K562 (cell line): ENCODE data around the gene STING1. TPM values are rescaled to one million over a fixed set of nuclear protein-coding genes. Genes with fewer than 3 reads are reported as not detected.

Experiments used
- ATAC-seq: fragments of 200-7000 bp; cut with Tn5 transposase; 3 replicates; pipeline ENCODE4 v1.9.1; 2020; ENCODE audit warnings: moderate library complexity
- BruUV-seq: library from RNA; stranded (reverse); fragments of 400-500 nt; replicated peaks from 2 replicates; lab custom pipeline; 2021; lab: Mats Ljungman, UMichigan
- CTCF ChIA-PET: fragments of 300-600 bp; formaldehyde crosslinking; extraction: SDS; loops from one replicate; lab custom pipeline; 2021; ENCODE audit warnings: low intra/inter-chr PET ratio; lab: Yijun Ruan, JAX
- POLR2A ChIA-PET: fragments of 300-600, 350-650 bp; sonication (Branson Sonifier 250); formaldehyde crosslinking; extraction: SDS; loops from one replicate; lab custom pipeline; 2021; ENCODE audit warnings: antibody characterized with exemption, inconsistent platforms; lab: Yijun Ruan, JAX
- DNase-seq, 4 experiments: peaks; one replicate each; pipeline versions ENCODE4 v3.0.0 to v3.0.0-alpha.2; 2011 to 2018; ENCODE audit warnings: low spot score in 3 of 4, mixed read lengths in 3 of 4; ENCODE audit errors: extremely low read depth in 1 of 4
- FAIRE-seq: peaks from 2 replicates; lab custom pipeline; 2011; peaks lifted over from hg19 to GRCh38; lab: Jason Lieb, UNC
- H2AFZ ChIP-seq: 2 replicates; pipeline ENCODE4 v1.6.0; 2011; ENCODE audit warnings: low read depth, low read length, control low read depth, inconsistent platforms
- H3K27ac ChIP-seq: fragments of 200-600 bp; 3 replicates; pipeline ENCODE4 v1.8.0; 2011; ENCODE audit warnings: low read depth, mild to moderate bottlenecking, control low read depth, inconsistent platforms, low read length, moderate library complexity, mixed read lengths; ENCODE audit errors: extremely low read depth
- H3K27me3 ChIP-seq, 2 experiments: fragments of 300-600 bp in 1 of 2; 2 replicates in 1 of 2; 3 replicates in 1 of 2; pipeline versions ENCODE4 v1.6.0 to v1.8.0; 2011; ENCODE audit warnings: inconsistent platforms in 2 of 2, low read length in 2 of 2, mild to moderate bottlenecking in 1 of 2, mixed read lengths in 1 of 2, moderate library complexity in 1 of 2; ENCODE audit not compliant: control insufficient read depth in 2 of 2, insufficient read depth in 2 of 2
- H3K36me3 ChIP-seq: fragments of 300-600 bp; 3 replicates; pipeline ENCODE4 v1.8.0; 2011; ENCODE audit warnings: mild to moderate bottlenecking, low read length, inconsistent platforms; ENCODE audit not compliant: control insufficient read depth, insufficient read depth
- H3K4me1 ChIP-seq, 2 experiments: fragments of 200-600 bp in 1 of 2; replicated peaks in 1 of 2; 2 replicates in 1 of 2; 3 replicates in 1 of 2; pipeline versions ENCODE4 v1.5.1 to v1.8.0; 2011; ENCODE audit warnings: inconsistent platforms in 2 of 2, low read length in 2 of 2, mild to moderate bottlenecking in 1 of 2, mixed read lengths in 1 of 2, moderate library complexity in 1 of 2; ENCODE audit not compliant: control insufficient read depth in 2 of 2, insufficient read depth in 2 of 2
- H3K4me2 ChIP-seq: 2 replicates; pipeline ENCODE4 v1.6.1; 2011; ENCODE audit warnings: low read length, control low read depth, inconsistent platforms, mixed read lengths; ENCODE audit not compliant: insufficient read depth
- H3K4me3 ChIP-seq: fragments of 200-600 bp; sonication (generic), shearing (Covaris generic); 2 replicates; pipeline ENCODE4 v1.5.1; 2016; ENCODE audit warnings: control low read depth, inconsistent platforms
- H3K79me2 ChIP-seq: fragments of 200-600 bp; 3 replicates; pipeline ENCODE4 v1.8.0; 2011; ENCODE audit warnings: low read length, inconsistent platforms; ENCODE audit not compliant: control insufficient read depth, insufficient read depth
- H3K9ac ChIP-seq, 2 experiments: 2 replicates each; pipeline versions ENCODE4 v1.6.0 to v1.6.1; 2011; ENCODE audit warnings: low read depth in 2 of 2, low read length in 2 of 2, control low read depth in 1 of 2, inconsistent platforms in 1 of 2, mild to moderate bottlenecking in 1 of 2, mixed read lengths in 1 of 2; ENCODE audit not compliant: insufficient read depth in 1 of 2
- H3K9me1 ChIP-seq: one replicate; pipeline ENCODE4 v1.6.0; 2011; ENCODE audit warnings: inconsistent platforms, mild to moderate bottlenecking, low read length, moderate library complexity; ENCODE audit not compliant: control insufficient read depth, insufficient read depth
- H3K9me3 ChIP-seq: replicated peaks from 2 replicates; pipeline ENCODE4 v1.5.1; 2011; ENCODE audit warnings: low read depth, low read length, inconsistent platforms; ENCODE audit not compliant: control insufficient read depth, insufficient read depth
- H4K20me1 ChIP-seq: replicated peaks from 2 replicates; pipeline ENCODE4 v1.6.1; 2011; ENCODE audit warnings: low read length, inconsistent platforms, mixed read lengths; ENCODE audit not compliant: control insufficient read depth, insufficient read depth
- CXXC5 ChIP-seq: fragments of 250-450 bp; sonication (Bioruptor Pico); IDR thresholded peaks from 2 replicates; pipeline ENCODE4 v1.8.0; 2022; ENCODE audit warnings: inconsistent platforms, mild to moderate bottlenecking, moderate library complexity
- FIP1L1 ChIP-seq: fragments of 200-400 bp; formaldehyde crosslinking; IDR thresholded peaks from 2 replicates; pipeline ENCODE4 v1.6.1; 2018; ENCODE audit warnings: mild to moderate bottlenecking, low read depth, low read length; ENCODE audit not compliant: poor library complexity, severe bottlenecking
- HDAC1 ChIP-seq, 2 experiments: fragments of 450-650 bp; IDR thresholded peaks; 2 replicates each; pipeline ENCODE4 v1.6.1; 2016 to 2017; ENCODE audit warnings: inconsistent platforms in 1 of 2, mild to moderate bottlenecking in 1 of 2, moderate library complexity in 1 of 2
- HNRNPLL ChIP-seq: fragments of 200-400 bp; formaldehyde crosslinking; IDR thresholded peaks from 2 replicates; pipeline ENCODE4 v1.6.1; 2017; ENCODE audit warnings: low read length, low read depth, mild to moderate bottlenecking; ENCODE audit not compliant: poor library complexity, severe bottlenecking
- MEF2D ChIP-seq: conservative IDR thresholded peaks from 2 replicates; pipeline ENCODE4 v1.6.1; 2016; ENCODE audit warnings: low read depth, missing genetic modification characterization, missing compliant biosample characterization
- MTF1 ChIP-seq: fragments of 250-450 bp; sonication (Bioruptor Pico); IDR thresholded peaks from 2 replicates; pipeline ENCODE4 v1.9.0; 2021; ENCODE audit warnings: moderate library complexity, mild to moderate bottlenecking, inconsistent platforms, borderline replicate concordance
- MYBL2 ChIP-seq, 2 experiments: fragments of 450-650 bp in 1 of 2; sonication (generic) in 1 of 2; formaldehyde crosslinking in 1 of 2; IDR thresholded peaks; 2 replicates each; pipeline versions ENCODE4 v1.6.1 to v1.8.1; 2017 to 2022; ENCODE audit warnings: borderline replicate concordance in 1 of 2, inconsistent platforms in 1 of 2, low read depth in 1 of 2, mild to moderate bottlenecking in 1 of 2, missing genetic modification reagents in 1 of 2, moderate library complexity in 1 of 2
- PHB ChIP-seq: fragments of 250-450 bp; sonication (Bioruptor Pico); IDR thresholded peaks from 2 replicates; pipeline ENCODE4 v1.5.0; 2021
- POLR2AphosphoS5 ChIP-seq: IDR thresholded peaks from 2 replicates; pipeline ENCODE4 v1.6.1; 2011; ENCODE audit warnings: mild to moderate bottlenecking, low read depth, low read length, moderate library complexity; ENCODE audit not compliant: control insufficient read depth, insufficient read depth
- RBM25 ChIP-seq: fragments of 200-400 bp; formaldehyde crosslinking; IDR thresholded peaks from 2 replicates; pipeline ENCODE4 v1.6.1; 2018; ENCODE audit warnings: low read length, low read depth, moderate library complexity; ENCODE audit not compliant: severe bottlenecking
- SMAD3 ChIP-seq: fragments of 450-650 bp; formaldehyde crosslinking; conservative IDR thresholded peaks from 2 replicates; pipeline ENCODE4 v1.4.0; 2020; ENCODE audit warnings: mild to moderate bottlenecking
- WGBS: fragments of 100-300 bp; shearing (Covaris generic); methylation state at CpG from one replicate; pipeline ENCODE4 v1.1.6; 2016; ENCODE audit warnings: low coverage, mixed read lengths; ENCODE audit not compliant: insufficient coverage; ENCODE audit errors: missing lambda C conversion rate; 5-methylcytosine and 5-hydroxymethylcytosine counted together
- in situ Hi-C: fragments of 300-500 bp; cut with MboI; formaldehyde crosslinking; loops from 4 replicates; pipeline ENCODE4 v1.15.0; 2018; ENCODE audit warnings: inconsistent platforms, mixed read lengths
- intact Hi-C: fragments of 100-400 bp; cut with micrococcal nuclease; formaldehyde crosslinking; loops from 2 replicates; pipeline ENCODE4 v1.14.2; 2022
- polyA plus RNA-seq, 8 experiments: library from polyadenylated mRNA; depleted of rRNA in 4 of 8; stranded (reverse) in 5 of 8; unstranded in 3 of 8; fragments of >200 nt; fragmentation: Nextera tagmentation in 2 of 8; fragmentation: Illumina TruSeq in 1 of 8; extraction: Ambion mirVana in 2 of 8; extraction: Trizol in 1 of 8; gene quantifications; 2 replicates each; pipeline versions ENCODE4 v1.2.1 to v1.2.3, GENCODE V29; 2011 to 2014; ENCODE audit warnings: inconsistent platforms in 1 of 8, missing spikeins in 1 of 8
- total RNA-seq, 7 experiments: library from RNA; depleted of rRNA in 6 of 7; stranded (reverse); fragments of >200 nt in 6 of 7; fragmentation: Illumina TruSeq in 2 of 7; extraction: Trizol in 2 of 7; gene quantifications; 2 replicates each; pipeline versions ENCODE4 v1.2.1 to v1.2.3, GENCODE V29; 2011 to 2021; ENCODE audit warnings: low replicate concordance in 1 of 7
- TF ChIP-seq, protein P1 (sequence below): fragments of 450-650 bp; IDR thresholded peaks from 2 replicates; pipeline ENCODE4 v1.6.1; 2014; ENCODE audit warnings: low read depth, mild to moderate bottlenecking, moderate library complexity, borderline replicate concordance
- TF ChIP-seq, protein P2 (sequence below): fragments of 250-450 bp; sonication (Bioruptor Pico); IDR thresholded peaks from 2 replicates; pipeline ENCODE4 v1.8.0; 2021; ENCODE audit warnings: borderline replicate concordance, mild to moderate bottlenecking, moderate library complexity; ENCODE audit not compliant: poor library complexity, severe bottlenecking
- TF ChIP-seq, protein P3 (sequence below), 2 experiments: IDR thresholded peaks; 2 replicates each; pipeline ENCODE4 v1.6.1; 2012; ENCODE audit warnings: improper control_type of control experiment in 2 of 2, low read depth in 2 of 2, low read length in 2 of 2, borderline replicate concordance in 1 of 2
- TF ChIP-seq, protein P4 (sequence below): fragments of 450-650 bp; formaldehyde crosslinking; IDR thresholded peaks from 2 replicates; pipeline ENCODE4 v1.4.0; 2022; ENCODE audit warnings: missing genetic modification characterization

The STING1 gene
- total and polyA plus RNA-seq, 9 of the 15 experiments (the other 6 are each of a cell fraction or from before 2014, with no cell fraction given): 20.8 to 69.1 (median 44.7) TPM

DNA sequence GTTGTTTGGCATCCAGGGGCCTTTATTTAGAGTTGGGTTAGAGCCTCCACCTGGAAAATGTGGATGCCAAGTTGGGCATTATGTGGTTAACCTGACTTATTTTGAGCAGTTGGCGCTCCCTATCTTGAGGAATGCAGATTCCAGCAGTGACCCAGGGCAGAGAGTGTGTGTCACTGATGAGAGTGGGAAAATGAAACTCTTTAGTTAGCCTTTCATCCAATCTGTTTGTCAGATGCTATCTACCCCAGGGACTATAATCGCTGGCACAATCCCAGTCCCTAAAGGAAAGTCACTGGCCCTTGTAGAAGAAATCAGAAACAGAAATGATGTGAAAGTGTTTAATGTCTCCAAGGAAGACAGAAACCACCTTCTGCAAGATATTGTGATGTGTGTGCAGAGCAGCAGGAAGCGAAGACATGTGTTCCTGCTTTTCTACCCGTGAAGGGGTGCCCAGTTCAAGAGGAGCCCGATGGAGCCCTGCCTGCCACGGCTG, 10.2 kb upstream of the STING1 start:
- Histone ChIP-seq H2AFZ (no peak overlapping the region), H3K9me1 (no peaks in the 10 kb centered on the region), H3K27me3 (no peaks in the 10 kb centered on the region), H3K9ac (no peak overlapping the region), H4K20me1 (no peaks in the 10 kb centered on the region), H3K79me2 (no peaks in the 10 kb centered on the region), H3K4me3 (no peak overlapping the region), H3K36me3 (no peaks in the 10 kb centered on the region), H3K4me1 (peaks cover 0 to 18% of the 10 kb centered on the region in 2 experiments; a peak in 4 of 5 replicates), H3K27ac (no peak overlapping the region), H3K4me2 (no peak overlapping the region), H3K9me3 (no peaks in the 10 kb centered on the region)
- CTCF ChIA-PET: no interaction called here
- intact Hi-C loops: no loop called here
- in situ Hi-C loops: no loop called here
- 54% methylated on average over 6 of the region's 6 CpGs for WGBS
- DNase-seq: no peak
- FAIRE-seq: no peak
- ATAC-seq: no peak
- POLR2A ChIA-PET: interaction anchor here (0.9 to 2.3 kb wide), 2 partner anchors 11 to 15 kb away, joined by 3 to 8 read pairs; partner anchors contain the start of gene STING1
- no TSS peak for BruUV-seq
- TF ChIP-seq CXXC5 (CRISPR knock-in tag) (no peak), PHB (CRISPR knock-in tag) (no peak), MEF2D (no peak), MYBL2 (IDR thresholded peaks at IDR 0.05; ENCODE audit: low read depth) (no peak), MYBL2 (CRISPR knock-in tag; IDR thresholded peaks at IDR 0.05; ENCODE audit: borderline replicate concordance) (no peak), SMAD3 (CRISPR knock-in tag) (no peak), MTF1 (CRISPR knock-in tag) (no peak), HNRNPLL (no peak), HDAC1 (IDR thresholded peaks at IDR 0.05) (no peak), FIP1L1 (no peak), RBM25 (no peak), POLR2AphosphoS5 (no peak)
- TF ChIP-seq, protein P1, sequence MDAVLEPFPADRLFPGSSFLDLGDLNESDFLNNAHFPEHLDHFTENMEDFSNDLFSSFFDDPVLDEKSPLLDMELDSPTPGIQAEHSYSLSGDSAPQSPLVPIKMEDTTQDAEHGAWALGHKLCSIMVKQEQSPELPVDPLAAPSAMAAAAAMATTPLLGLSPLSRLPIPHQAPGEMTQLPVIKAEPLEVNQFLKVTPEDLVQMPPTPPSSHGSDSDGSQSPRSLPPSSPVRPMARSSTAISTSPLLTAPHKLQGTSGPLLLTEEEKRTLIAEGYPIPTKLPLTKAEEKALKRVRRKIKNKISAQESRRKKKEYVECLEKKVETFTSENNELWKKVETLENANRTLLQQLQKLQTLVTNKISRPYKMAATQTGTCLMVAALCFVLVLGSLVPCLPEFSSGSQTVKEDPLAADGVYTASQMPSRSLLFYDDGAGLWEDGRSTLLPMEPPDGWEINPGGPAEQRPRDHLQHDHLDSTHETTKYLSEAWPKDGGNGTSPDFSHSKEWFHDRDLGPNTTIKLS: no peak
- TF ChIP-seq, protein P2, sequence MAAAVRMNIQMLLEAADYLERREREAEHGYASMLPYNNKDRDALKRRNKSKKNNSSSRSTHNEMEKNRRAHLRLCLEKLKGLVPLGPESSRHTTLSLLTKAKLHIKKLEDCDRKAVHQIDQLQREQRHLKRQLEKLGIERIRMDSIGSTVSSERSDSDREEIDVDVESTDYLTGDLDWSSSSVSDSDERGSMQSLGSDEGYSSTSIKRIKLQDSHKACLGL (CRISPR knock-in tag): no peak
- TF ChIP-seq, protein P3, sequence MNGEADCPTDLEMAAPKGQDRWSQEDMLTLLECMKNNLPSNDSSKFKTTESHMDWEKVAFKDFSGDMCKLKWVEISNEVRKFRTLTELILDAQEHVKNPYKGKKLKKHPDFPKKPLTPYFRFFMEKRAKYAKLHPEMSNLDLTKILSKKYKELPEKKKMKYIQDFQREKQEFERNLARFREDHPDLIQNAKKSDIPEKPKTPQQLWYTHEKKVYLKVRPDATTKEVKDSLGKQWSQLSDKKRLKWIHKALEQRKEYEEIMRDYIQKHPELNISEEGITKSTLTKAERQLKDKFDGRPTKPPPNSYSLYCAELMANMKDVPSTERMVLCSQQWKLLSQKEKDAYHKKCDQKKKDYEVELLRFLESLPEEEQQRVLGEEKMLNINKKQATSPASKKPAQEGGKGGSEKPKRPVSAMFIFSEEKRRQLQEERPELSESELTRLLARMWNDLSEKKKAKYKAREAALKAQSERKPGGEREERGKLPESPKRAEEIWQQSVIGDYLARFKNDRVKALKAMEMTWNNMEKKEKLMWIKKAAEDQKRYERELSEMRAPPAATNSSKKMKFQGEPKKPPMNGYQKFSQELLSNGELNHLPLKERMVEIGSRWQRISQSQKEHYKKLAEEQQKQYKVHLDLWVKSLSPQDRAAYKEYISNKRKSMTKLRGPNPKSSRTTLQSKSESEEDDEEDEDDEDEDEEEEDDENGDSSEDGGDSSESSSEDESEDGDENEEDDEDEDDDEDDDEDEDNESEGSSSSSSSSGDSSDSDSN (IDR thresholded peaks at IDR 0.05; ENCODE audit: borderline replicate concordance in 1 of 2, low read depth in 2 of 2, low read length in 2 of 2): no peak
- TF ChIP-seq, protein P4, sequence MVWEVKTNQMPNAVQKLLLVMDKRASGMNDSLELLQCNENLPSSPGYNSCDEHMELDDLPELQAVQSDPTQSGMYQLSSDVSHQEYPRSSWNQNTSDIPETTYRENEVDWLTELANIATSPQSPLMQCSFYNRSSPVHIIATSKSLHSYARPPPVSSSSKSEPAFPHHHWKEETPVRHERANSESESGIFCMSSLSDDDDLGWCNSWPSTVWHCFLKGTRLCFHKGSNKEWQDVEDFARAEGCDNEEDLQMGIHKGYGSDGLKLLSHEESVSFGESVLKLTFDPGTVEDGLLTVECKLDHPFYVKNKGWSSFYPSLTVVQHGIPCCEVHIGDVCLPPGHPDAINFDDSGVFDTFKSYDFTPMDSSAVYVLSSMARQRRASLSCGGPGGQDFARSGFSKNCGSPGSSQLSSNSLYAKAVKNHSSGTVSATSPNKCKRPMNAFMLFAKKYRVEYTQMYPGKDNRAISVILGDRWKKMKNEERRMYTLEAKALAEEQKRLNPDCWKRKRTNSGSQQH (CRISPR knock-in tag): no peak
